Umbilical cord (tissue), 2 donors: Measurements from ENCODE around the gene SLCO2B1. TPM values are rescaled to one million over a fixed set of nuclear protein-coding genes. Genes with fewer than 3 reads are reported as not detected.

Source experiments
- DNase-seq: peaks from one replicate; pipeline ENCODE4 v3.0.0-alpha.2; 2015; ENCODE audit warnings: low spot score
- total RNA-seq: library from RNA; depleted of rRNA; stranded (reverse); fragments of >200 nt; gene quantifications from one replicate; pipeline ENCODE4 v1.2.3, GENCODE V29; 2014; ENCODE audit warnings: low replicate concordance; ENCODE audit not compliant: insufficient read depth

SLCO2B1 gene
- total RNA-seq, 1 donor from 2014 or later, result 45.3 TPM

DNA sequence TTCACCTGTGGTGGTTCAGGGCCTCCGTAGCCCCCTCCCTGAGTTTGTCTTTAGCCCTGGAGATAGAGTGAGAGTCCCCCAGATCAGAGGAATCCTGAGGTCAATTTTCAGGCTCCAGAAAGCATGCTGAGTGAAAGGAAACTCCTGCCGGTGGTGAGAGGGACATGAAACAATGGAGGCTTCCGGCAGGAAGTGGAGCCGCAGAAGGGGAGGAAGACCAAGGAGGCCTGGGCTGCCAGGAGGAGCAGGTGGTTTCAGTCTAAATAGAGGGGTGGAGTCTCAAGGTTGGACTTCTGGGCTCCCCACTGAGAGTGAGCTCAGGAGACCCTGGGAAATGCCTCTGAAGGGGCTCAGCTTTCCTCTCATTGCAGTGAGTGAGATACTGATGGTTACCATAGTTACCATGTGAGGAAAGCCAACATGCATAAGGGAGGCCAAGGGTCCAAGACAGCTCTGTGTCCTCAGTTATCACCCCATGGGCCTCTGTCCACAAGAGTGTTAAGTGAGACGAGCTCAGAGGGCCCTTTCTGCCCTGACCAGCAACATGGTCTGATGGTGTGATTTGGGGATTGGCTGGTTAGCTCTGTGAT is 10.7 kb downstream of the SLCO2B1 start:
- no peak for DNase-seq

DNA sequence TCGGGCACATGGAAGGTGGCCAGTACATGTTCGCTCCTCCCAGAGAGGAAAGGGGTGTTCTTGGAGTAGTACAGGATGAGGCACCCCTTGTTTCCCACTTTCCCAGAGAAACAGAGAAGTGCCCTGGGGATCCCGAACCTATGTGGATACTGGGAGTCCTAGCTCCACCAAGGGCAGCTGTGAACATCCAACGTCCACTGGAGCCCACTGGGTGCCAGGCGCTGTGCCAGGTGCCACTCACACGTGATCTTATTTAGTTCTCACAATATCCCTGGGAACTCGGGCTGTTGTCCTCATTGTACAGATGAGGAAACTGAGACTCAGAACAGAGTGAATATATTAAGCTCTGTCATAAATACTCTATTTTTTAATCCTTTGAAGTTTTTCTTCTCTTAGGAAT is 12.0 kb downstream of the SLCO2B1 start:
- no peak for DNase-seq

DNA sequence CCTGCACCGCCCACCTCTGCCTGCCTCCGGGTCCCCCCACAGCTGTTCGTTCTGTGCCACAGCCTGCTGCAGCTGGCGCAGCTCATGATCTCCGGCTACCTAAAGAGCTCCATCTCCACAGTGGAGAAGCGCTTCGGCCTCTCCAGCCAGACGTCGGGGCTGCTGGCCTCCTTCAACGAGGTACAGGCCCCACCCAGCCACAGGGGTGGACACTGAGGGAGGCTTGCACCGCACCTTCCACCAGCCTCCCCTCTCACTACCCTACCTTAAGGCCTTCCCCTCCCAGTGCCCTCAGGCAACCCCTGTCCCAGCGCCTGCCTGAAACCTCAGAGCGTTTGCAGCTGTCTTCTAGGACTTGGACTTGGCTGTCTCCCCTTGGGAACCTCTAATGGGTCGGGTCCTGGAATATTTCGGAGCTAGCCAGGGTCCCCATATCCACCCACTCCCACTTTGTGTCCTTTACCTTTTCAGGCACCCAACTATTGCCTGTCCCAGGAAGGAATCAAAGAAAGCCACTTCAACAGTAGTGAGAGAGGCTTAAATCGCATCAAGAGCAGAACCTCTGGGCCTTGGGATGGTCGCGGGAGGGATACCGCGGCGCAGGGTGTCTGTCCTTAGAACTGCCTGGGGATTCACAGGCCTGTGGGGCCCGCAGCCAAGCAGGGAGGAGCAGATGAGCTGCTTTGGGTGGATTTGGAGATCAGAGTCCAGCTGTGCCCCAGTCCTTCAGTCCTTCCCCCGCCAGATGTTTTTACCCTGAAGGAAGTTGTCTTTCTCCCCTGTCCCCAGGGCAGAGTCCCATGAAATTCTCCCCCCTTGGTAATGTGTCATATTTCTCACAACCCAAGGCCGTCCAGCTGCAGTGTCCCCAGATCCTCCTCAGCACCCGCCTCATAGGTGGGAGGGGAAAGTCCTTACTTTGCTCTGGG is 13.3 kb downstream of the SLCO2B1 start:
- peak; percentile 87 for DNase-seq

DNA sequence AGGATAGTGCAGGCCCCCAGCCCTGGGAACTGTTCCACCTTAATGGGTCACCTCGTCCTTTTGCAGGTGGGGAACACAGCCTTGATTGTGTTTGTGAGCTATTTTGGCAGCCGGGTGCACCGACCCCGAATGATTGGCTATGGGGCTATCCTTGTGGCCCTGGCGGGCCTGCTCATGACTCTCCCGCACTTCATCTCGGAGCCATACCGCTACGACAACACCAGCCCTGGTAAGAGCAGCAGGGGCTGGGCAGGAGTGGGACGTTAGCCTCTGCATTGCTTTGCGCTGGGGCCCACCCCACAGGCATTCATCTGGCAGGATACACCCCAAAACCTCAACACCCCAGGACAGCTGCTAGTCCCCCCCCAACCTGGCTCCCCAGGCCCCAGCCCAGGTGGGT is 14.8 kb downstream of the SLCO2B1 start:
- no peak for DNase-seq

DNA sequence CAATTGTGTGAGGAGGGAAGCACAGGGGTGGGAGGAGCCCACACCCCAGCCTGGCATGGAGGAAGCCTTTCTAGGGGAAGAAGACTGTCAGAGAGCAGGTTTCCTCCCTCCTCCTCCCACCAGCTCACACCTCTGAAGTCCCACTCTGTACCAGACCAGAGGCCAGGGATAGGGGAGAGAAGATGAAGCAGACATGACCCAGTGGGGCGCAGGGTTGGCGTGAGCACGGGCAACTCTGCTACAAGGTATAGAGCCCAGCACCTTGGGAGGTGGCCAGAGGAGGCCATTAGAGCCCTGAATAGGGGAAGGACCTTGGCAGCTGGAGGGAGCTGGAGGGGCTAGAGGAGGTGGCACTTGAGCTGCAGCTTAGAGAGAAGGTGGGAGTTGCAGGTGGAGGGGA is 15.9 kb downstream of the SLCO2B1 start:
- no peak for DNase-seq

DNA sequence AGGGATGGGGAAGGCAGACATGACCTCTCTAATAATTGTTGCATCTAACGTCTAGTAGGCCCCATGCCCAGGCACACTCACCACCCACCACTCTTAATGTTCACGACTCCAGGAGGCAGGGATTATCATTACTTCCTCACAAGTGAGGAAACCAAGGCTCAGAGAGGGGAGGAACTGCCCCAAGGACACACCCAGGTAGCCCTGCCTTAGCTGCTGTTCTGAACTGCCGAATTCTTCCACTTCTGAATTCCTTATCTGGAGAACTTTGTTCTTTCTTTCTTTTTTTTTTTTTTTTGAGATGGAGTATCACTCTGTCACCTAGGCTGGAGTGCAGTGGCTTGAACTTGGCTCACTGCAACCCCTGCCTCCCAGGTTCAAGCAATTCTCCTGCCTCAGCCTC is 16.7 kb downstream of the SLCO2B1 start:
- DNase-seq, result no peak

DNA sequence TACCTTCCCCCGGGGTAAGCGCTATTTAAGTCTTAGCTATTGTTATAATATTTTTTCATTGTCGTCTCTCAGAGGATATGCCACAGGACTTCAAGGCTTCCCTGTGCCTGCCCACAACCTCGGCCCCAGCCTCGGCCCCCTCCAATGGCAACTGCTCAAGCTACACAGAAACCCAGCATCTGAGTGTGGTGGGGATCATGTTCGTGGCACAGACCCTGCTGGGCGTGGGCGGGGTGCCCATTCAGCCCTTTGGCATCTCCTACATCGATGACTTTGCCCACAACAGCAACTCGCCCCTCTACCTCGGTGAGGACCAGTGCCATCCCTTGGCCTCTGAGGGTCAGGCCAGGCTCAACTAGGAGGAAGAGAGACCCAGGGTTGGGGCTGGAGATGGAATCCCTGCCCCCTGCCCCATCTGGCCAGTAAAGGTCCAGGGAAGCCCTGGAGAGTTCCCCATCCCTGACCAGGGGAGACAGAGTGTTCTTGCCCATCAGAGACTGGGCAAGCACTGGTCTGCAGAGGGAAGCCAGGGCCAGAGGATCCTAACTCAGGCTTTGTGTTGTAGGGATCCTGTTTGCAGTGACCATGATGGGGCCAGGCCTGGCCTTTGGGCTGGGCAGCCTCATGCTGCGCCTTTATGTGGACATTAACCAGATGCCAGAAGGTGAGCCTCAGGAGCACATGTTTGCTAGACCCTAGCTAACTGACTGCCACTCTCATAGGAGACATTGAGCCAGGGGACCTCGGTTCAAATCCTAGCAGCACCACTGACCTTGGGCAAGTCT is 18.4 kb downstream of the SLCO2B1 start:
- DNase-seq, result no peak

DNA sequence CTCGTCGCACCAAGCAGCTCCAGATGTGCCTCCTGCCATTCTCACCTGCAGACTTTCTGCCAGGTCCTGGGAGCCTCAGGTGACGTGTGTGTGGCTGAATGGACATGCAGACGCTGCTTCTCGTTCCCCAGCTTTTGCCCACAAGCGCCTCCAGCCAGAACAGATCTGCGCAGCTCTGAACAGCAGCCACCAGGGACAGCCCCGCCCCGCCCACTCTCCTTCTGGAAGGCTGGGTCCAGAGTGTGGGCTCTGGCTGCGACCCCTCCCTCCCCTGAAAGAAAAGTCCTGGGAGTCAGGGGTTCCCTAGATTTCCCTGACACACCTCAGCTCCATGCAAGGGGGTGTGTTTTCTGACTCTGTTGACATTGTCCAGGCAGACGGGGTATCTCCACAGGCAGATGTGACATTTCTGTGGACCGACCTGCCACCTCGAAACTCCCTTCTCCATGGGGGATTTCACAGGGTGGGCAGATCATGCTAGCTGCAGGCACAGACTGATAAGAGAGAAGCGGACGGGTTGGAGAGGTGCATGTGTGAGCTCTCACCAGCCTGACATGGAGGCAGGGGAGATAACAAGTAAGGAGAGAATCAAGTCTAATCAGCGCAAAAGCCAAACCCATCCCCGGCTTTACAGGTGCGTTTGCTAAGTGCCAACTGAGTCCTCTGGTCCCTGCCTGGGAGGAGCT is 19.8 kb downstream of the SLCO2B1 start:
- no peak for DNase-seq

DNA sequence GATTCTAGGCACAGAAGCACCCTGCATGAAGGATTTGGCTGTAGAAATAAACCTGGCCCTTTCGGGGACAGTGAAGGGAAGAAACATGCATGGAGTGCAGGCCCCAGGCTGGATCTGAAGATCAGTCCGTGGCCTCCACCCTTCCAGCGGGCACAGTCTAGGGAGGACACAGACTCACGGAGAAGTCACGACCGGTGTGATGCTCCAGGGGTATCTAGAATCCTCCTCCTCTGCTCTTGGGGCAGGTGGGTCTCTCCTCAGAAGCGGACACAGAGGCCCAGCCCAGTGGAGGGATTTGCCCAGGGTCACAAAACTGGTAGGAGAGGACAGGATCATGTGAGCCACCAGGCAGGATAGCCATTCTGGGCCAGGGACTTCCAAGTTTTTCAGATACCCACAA is 22.4 kb downstream of the SLCO2B1 start:
- no peak for DNase-seq

DNA sequence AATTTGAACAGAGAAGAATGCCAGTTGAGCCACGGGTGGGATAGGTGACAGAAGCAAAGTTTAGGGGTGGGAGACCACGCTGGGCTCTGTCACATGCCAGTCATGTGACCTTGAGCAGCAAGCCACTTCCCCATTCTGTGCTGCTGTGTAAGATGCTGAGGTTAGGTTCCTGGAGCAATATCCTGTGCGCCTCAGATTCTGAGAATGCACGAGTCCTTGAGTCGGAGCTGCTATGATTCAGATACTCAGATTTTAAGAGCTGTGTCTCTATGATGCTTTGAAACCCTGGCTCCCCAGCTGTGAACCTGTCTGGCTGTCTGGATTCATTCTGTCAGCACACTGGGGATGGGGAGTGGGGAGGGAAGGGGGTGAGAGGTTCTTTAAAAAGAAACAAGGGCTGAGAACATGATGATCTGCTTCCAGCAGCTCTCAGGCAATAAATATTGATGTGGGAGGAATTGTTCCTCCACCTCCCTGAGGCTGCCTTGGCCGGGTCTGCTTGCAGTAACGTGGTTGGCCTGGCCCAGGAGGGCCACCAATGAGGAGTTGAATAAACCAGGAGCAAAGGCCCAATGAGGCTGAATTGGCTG is 24.0 kb downstream of the SLCO2B1 start:
- peak; percentile 44 for DNase-seq

DNA sequence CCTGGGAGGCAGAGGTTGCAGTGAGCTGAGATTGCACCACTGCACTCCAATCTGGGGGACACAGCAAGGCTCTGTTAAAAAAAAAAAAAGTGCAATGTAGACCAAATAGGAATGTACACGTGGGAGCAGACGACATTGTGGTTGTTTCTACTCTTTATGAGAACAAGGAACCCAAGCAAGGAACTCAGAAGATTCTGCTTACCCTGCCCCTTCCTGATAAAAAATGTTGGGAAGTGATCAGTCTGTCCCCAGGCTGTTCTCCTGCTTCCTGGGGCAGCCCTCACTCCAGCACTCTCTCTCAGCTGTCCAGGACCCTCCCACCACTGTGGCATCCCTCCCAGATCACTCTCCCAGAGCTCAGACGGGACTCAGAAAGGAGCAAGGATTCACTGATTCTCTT is 31.8 kb downstream of the SLCO2B1 start:
- peak; percentile 8 for DNase-seq

DNA sequence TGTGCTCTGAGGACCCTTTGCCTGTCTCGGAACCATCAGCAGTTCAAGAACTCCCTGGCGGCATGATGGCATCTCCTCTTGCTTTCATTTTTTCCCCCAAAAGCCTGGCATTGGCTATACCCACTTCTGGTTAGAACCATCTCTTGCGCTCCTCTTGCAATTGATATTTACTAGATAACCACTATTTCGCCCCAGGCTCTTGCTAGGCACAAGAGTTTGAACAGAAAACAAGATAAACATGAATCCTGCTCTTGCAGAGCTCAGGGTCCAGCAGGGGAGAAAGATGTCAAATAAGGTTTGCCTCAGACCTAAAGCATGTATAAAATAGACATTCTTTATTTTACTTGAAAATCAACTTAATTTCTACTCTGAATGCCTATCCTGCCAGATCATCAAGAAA is 33.1 kb downstream of the SLCO2B1 start:
- DNase-seq, result no peak

DNA sequence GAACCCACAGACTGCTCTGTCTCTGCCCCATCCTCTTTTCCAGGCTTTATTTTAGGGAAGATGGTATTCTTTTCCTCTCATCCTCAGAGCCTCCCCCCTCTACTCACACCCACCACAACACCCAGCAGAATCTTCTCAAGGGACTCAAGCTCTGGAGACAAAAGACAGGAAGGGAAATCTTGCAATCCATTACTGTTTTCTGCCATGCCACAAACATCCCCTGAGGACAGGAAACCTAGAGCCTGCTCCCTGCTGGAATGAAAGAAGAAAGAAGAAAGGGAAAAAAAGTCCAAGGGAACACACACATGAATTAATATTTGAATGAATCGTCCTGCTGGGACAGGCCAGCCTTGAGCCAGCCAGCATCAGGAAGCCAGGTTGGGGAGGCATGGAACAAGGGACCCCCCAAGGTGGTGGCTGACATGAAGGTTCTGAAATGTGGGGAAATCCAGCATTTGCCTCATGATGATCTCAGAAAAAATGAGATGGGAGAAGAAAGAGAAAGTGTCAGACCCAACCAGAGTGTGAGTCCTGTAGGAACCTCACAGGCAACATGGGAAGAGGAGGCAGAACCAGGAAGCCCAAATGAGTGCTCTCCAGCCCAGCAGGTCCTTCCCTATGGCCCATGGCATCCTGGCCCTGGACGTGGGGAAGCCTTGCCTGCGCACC is 34.0 kb downstream of the SLCO2B1 start:
- DNase-seq, result no peak

DNA sequence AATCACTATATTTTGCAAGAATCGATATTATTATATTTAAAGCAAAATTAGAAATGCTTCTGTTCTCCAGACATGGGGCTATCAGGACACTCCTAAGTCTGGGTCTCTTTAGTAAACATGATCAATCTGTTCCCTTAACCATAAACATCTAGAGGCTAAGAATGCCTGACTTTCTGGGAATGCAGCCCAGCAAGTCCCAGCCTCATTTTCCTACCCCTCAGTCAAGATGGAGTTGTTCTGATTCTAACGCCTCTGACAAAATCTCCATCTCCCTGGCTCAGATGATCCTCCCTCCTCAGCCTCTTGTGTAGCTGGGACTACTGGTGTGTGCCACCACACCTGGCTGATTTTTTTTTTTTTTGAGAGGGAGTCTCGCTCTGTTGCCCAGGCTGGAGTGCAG is 35.0 kb downstream of the SLCO2B1 start:
- no peak for DNase-seq

DNA sequence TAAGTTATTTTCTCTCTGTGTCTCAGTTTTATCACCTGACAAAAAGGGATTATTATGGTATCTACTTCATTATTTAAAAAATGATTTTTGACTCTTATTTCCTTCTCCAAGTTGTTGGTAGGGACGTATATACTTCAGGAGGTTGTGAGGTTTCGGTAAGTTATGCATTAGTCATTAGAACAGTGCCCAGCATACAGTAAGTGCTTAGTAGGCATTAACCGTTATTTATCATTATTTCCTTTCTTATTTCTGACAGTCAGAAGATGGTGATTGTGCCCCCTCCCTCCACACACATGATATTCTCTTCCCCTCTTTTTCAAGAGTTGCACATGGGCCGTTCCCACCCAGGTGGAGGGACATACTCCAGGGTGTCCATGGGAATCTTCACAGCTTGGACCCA is 36.1 kb downstream of the SLCO2B1 start:
- no peak for DNase-seq

DNA sequence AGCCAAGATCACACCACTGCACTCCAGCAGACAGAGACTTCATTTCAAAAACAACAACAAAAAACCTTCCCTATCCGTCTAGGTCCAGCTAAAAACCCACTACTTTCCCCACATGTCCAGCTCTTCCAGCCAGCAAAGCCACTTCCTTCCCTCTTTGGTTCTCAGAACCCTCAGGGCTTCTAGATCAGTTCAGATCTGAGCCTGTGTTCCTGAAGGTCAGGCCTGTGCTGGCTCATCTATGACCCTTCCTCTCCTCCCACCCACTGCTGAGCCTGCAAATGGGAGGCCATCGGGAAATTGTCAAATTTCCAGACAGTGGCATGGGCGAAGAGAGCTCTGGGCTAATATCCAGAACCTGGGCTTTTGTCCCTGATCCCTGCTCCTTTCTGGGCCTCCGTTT is 37.8 kb downstream of the SLCO2B1 start:
- no peak for DNase-seq

DNA sequence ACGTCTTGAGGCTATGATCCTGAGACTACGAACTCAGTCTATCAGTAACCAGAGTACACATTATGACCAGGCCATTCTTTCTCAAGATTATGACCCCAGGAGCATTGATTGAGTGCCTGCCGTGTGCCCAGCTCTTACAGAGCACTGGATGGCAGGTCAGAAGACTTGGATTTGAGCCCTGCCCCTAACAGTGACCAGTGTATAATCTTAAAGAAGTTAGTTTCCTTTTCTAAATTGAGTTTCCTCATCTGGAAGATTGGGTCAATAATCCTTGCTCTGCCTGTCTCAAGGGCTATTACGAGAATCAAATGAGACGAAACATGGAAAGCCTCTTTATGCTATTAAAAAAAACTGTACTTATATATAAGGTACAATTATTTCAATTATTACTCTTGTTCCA is 38.2 kb downstream of the SLCO2B1 start:
- DNase-seq, result no peak

DNA sequence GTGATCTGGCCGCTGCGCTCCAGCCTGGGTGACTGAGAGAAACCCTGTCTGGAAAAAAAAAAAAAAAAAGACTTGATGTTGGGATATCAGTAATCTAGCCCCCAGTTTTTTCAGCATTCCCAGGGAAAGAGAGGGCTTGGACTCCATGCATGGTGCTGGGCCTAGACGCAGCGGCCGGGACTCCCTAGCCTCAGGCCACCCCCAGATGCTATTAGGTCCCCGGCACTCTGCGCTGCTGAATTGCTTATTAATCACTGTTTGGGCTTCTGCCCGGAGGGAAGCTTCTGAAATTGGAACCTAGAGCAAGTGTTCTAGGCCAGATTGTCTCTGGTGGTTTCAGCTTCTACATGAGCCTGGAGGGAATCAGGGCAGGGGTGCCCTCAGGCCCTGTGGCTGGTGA is 39.0 kb downstream of the SLCO2B1 start:
- DNase-seq, result no peak

DNA sequence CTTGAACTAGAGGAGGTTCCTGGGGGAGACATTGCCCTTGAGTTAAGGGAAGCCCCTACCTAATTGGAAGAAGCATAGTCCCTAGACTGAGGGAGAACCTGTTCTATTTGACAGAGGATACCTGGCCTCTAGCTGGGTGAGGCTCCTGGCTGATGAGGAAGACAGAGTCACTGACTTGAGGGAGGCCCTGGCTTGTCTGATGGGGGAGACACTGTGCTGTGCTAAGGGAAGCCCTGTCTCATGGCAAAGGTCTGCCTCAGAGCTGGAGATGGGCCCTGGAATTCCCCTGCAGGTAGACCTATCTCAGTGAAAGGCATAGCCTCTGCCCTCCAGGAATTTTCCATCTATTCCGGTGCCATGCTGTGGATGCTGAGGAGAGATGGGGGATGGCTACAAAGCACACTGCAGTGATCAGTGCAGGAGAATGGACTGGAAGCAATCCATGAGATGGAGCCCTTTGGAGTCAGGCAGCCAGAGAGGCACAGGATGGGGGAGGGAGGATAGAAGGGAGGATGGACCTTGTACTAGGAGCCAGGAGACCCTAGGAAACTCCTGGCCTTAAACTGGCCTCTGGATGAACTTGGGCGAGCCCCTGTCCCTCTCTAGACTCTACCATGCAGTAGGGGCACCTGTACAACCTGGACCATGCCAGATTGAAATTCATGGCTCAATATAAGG is 39.9 kb downstream of the SLCO2B1 start:
- no peak for DNase-seq

DNA sequence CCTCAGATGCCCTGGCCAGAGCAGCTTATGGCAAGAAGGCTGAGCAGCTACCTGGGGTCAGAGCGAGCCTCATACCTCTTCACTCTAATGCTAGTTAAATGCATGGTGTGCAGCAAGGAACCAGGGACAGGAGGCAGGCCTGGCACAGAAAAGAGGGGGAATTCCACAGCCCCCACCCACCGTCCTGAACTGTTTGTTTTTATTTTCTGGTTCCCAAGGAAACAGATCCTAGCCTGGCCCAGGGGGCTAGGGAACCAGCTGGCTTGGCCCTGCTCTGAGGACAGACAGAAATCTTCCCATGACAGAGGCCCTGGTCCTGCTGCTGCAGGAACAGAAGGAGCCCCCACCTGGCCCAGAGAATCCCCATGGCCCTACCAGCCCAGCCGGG is 40.4 kb downstream of the SLCO2B1 start:
- DNase-seq, result peak; percentile 10
